PC-9 (cell line): ENCODE measurements around the gene RAB6C. TPM values are rescaled to one million over a fixed set of nuclear protein-coding genes. Genes with fewer than 3 reads are reported as not detected.
"Not testable (repeated sequence)": the region's sequence is repeated elsewhere in the genome, so short reads cannot be mapped to it uniquely, and the experiment has no call there.

Experiments used
- BruUV-seq: library from RNA; stranded (reverse); fragments of 400-500 nt; replicated peaks from 2 replicates; lab custom pipeline; 2021; lab: Mats Ljungman, UMichigan
- CTCF ChIA-PET: fragments of 300-600 bp; sonication (Branson Sonifier 250); formaldehyde crosslinking; loops from one replicate; lab custom pipeline; 2022; ENCODE audit warnings: antibody characterized with exemption; lab: Charles Lee
- POLR2A ChIA-PET: fragments of 300-600 bp; sonication (Branson Sonifier 250); formaldehyde crosslinking; loops from one replicate; lab custom pipeline; 2022; ENCODE audit warnings: antibody characterized with exemption; ENCODE audit not compliant: unreplicated experiment; lab: Charles Lee
- DNase-seq, 2 experiments: peaks; one replicate each; pipeline versions ENCODE4 v3.0.0 to v3.0.0-alpha.2; 2015 to 2022; ENCODE audit warnings: mixed read lengths in 1 of 2
- H2AFZ ChIP-seq: fragments of 200-600 bp; sonication (generic); 2 replicates; pipeline ENCODE4 v1.8.1; 2017; ENCODE audit warnings: antibody characterized with exemption
- H3F3A ChIP-seq: fragments of 200-600 bp; sonication (generic); 2 replicates; pipeline ENCODE4 v1.8.1; 2017; ENCODE audit warnings: antibody characterized with exemption, mild to moderate bottlenecking, low read depth; ENCODE audit not compliant: insufficient read depth
- H3K27ac ChIP-seq: fragments of 200-600 bp; sonication (generic); 2 replicates; pipeline ENCODE4 v1.6.1; 2016; ENCODE audit warnings: mixed run types
- H3K27me3 ChIP-seq: fragments of 200-600 bp; sonication (generic); 2 replicates; pipeline ENCODE4 v1.6.1; 2016; ENCODE audit warnings: low read depth, mixed run types; ENCODE audit not compliant: insufficient read depth
- H3K36me3 ChIP-seq: fragments of 200-600 bp; sonication (generic); 2 replicates; pipeline ENCODE4 v1.6.1; 2016; ENCODE audit warnings: low read depth, mixed run types
- H3K4me1 ChIP-seq: fragments of 200-600 bp; sonication (generic); replicated peaks from 2 replicates; pipeline ENCODE4 v1.6.1; 2016; ENCODE audit warnings: mixed run types; ENCODE audit not compliant: insufficient read depth
- H3K4me2 ChIP-seq: fragments of 200-600 bp; sonication (generic); 2 replicates; pipeline ENCODE4 v1.6.1; 2017; ENCODE audit warnings: mixed run types
- H3K4me3 ChIP-seq: fragments of 200-600 bp; sonication (generic); 2 replicates; pipeline ENCODE4 v1.6.1; 2016; ENCODE audit warnings: mixed run types
- H3K79me2 ChIP-seq: fragments of 200-600 bp; sonication (generic); 2 replicates; pipeline ENCODE4 v1.6.1; 2017; ENCODE audit warnings: low read depth, mixed run types
- H3K9me2 ChIP-seq: fragments of 200-600 bp; sonication (generic); 2 replicates; pipeline ENCODE4 v1.8.1; 2017; ENCODE audit warnings: mild to moderate bottlenecking; ENCODE audit not compliant: insufficient read depth
- H3K9me3 ChIP-seq: fragments of 200-600 bp; sonication (generic); 2 replicates; pipeline ENCODE4 v1.8.1; 2016; ENCODE audit warnings: low read depth; ENCODE audit not compliant: insufficient read depth
- H4K20me1 ChIP-seq: fragments of 200-600 bp; sonication (generic); 2 replicates; pipeline ENCODE4 v1.8.1; 2017; ENCODE audit not compliant: insufficient read depth
- CTCF ChIP-seq: fragments of 200-600 bp; sonication (generic); conservative IDR thresholded peaks from 2 replicates; pipeline ENCODE4 v1.6.1; 2017; ENCODE audit warnings: mixed run types, antibody characterized with exemption, mild to moderate bottlenecking, moderate library complexity
- EZH2 ChIP-seq: fragments of 200-600 bp; sonication (generic); IDR thresholded peaks from 2 replicates; pipeline ENCODE4 v1.8.0; 2017; ENCODE audit warnings: antibody characterized with exemption, low read depth
- intact Hi-C: fragments of 100-400 bp; cut with micrococcal nuclease; formaldehyde crosslinking; loops from one replicate; pipeline ENCODE4 v1.10.0; 2022; ENCODE audit not compliant: unreplicated experiment
- total RNA-seq: library from RNA; stranded (reverse); gene quantifications from 2 replicates; pipeline ENCODE4 v1.2.3, GENCODE V29; 2021

RAB6C gene
- total RNA-seq, 1 experiment from 2014 or later, result not detected

- ChIA-PET POLR2A (no interaction called here), CTCF (no interaction called here)
- no peaks in the 10 kb centered on the region for H3K9me3 ChIP-seq
- no peaks in the 10 kb centered on the region for H3K4me1 ChIP-seq
- H4K20me1 ChIP-seq, result no peaks in the 10 kb centered on the region
- no peak overlapping the region for H3K4me3 ChIP-seq
- BruUV-seq, result no TSS peak
- no peak overlapping the region for H3K27ac ChIP-seq
- no peaks in the 10 kb centered on the region for H3K36me3 ChIP-seq
- H3K4me2 ChIP-seq, result no peak overlapping the region
- H2AFZ ChIP-seq, result no peak overlapping the region
- DNase-seq, result no peak
- H3K27me3 ChIP-seq, result peaks cover 30% of the 10 kb centered on the region
- TF ChIP-seq CTCF (no peak), EZH2 (no peak)
- no peaks in the 10 kb centered on the region for H3K9me2 ChIP-seq
- no peaks in the 10 kb centered on the region for H3F3A ChIP-seq
- intact Hi-C loops, result no loop called here
- H3K79me2 ChIP-seq, result no peaks in the 10 kb centered on the region
These were observed 4.3 kb upstream of the RAB6C start for GRCh38 chr2:129975016-129975774.

- H2AFZ ChIP-seq, H3K27ac ChIP-seq, H3K36me3 ChIP-seq, H3K4me1 ChIP-seq, H3K9me2 ChIP-seq, H3K79me2 ChIP-seq, H3K4me2 ChIP-seq, DNase-seq, H3F3A ChIP-seq, POLR2A ChIA-PET, BruUV-seq, H3K4me3 ChIP-seq, H4K20me1 ChIP-seq, intact Hi-C loops, H3K9me3 ChIP-seq, CTCF ChIA-PET: not testable (repeated sequence)
- H3K27me3 ChIP-seq, result peaks cover 30% of the 10 kb centered on the region
These were observed 2.5 kb upstream of the RAB6C start for GRCh38 chr2:129976969-129977368.

GRCh38 chr2:129977986-129978385 is 1.5 kb upstream of the RAB6C start:
- H3K9me2 ChIP-seq, result no peaks in the 10 kb centered on the region
- no peaks in the 10 kb centered on the region for H4K20me1 ChIP-seq
- no peak overlapping the region for H2AFZ ChIP-seq
- TF ChIP-seq CTCF (no peak), EZH2 (no peak)
- intact Hi-C loops, result no loop called here
- no peak overlapping the region for H3K4me2 ChIP-seq
- H3K9me3 ChIP-seq, result no peaks in the 10 kb centered on the region
- H3K36me3 ChIP-seq, result no peaks in the 10 kb centered on the region
- no peaks in the 10 kb centered on the region for H3F3A ChIP-seq
- ChIA-PET CTCF (no interaction called here), POLR2A (no interaction called here)
- H3K4me1 ChIP-seq, result no peaks in the 10 kb centered on the region
- no TSS peak for BruUV-seq
- no peaks in the 10 kb centered on the region for H3K79me2 ChIP-seq
- H3K27me3 ChIP-seq, result peaks cover 29% of the 10 kb centered on the region
- no peak for DNase-seq
- H3K4me3 ChIP-seq, result no peak overlapping the region
- H3K27ac ChIP-seq, result no peak overlapping the region

GRCh38 chr2:129980246-129980645 is 780 bp downstream of the RAB6C start:
- intact Hi-C loops, H3K9me2 ChIP-seq, H3K4me1 ChIP-seq, DNase-seq, POLR2A ChIA-PET, H3F3A ChIP-seq, H3K79me2 ChIP-seq, H4K20me1 ChIP-seq, H3K9me3 ChIP-seq, CTCF ChIA-PET, H3K27ac ChIP-seq, H2AFZ ChIP-seq, H3K36me3 ChIP-seq, BruUV-seq, H3K4me3 ChIP-seq, H3K4me2 ChIP-seq: not testable (repeated sequence)
- H3K27me3 ChIP-seq, result peaks cover 22% of the 10 kb centered on the region

GRCh38 chr2:129981689-129982088 is 2.2 kb downstream of the RAB6C start:
- intact Hi-C loops, H3K79me2 ChIP-seq: not testable (repeated sequence)

More at GRCh38 chr2:129981689-129982088, 2.2 kb downstream of the RAB6C start:
- H3K27ac ChIP-seq, H3K9me3 ChIP-seq, H2AFZ ChIP-seq, H3K4me2 ChIP-seq, H3K36me3 ChIP-seq, H3K4me3 ChIP-seq, H3K4me1 ChIP-seq, POLR2A ChIA-PET, BruUV-seq, H4K20me1 ChIP-seq, H3K9me2 ChIP-seq, CTCF ChIA-PET, H3F3A ChIP-seq, DNase-seq: not testable (repeated sequence)
- peaks cover 22% of the 10 kb centered on the region for H3K27me3 ChIP-seq
